Lung (tissue), 12 donors: Measurements from ENCODE around the gene ESYT3. TPM values are rescaled to one million over a fixed set of nuclear protein-coding genes. Genes with fewer than 3 reads are reported as not detected.
"Not testable (repeated sequence)": the region's sequence is repeated elsewhere in the genome, so short reads cannot be mapped to it uniquely, and the experiment has no call there.

Experiments
- ATAC-seq: fragments of 200-7000 bp; cut with Tn5 transposase; one replicate; pipeline ENCODE4 v1.9.1; 2020; ENCODE audit warnings: moderate number of reproducible peaks; ENCODE audit not compliant: insufficient read depth, low FRiP score
- DNase-seq, 3 donors: peaks; one replicate each; pipeline ENCODE4 v3.0.0-alpha.2; 2013 to 2017
- H3K27ac ChIP-seq, 2 donors: one replicate each; pipeline ENCODE4 v1.5.1; 2013; ENCODE audit warnings: mild to moderate bottlenecking in 2 of 2, moderate library complexity in 2 of 2, control low read depth in 1 of 2, inconsistent platforms in 1 of 2, low read depth in 1 of 2, low read length in 1 of 2
- H3K27me3 ChIP-seq, 3 donors: one replicate each; pipeline ENCODE4 v1.5.1; 2013; ENCODE audit warnings: low read length in 2 of 3; ENCODE audit not compliant: control insufficient read depth in 3 of 3, insufficient read depth in 3 of 3
- H3K36me3 ChIP-seq, 4 donors: one replicate each; pipeline ENCODE4 v1.5.1; 2013; ENCODE audit warnings: low read length in 4 of 4, mild to moderate bottlenecking in 1 of 4, moderate library complexity in 1 of 4; ENCODE audit not compliant: control insufficient read depth in 4 of 4, insufficient read depth in 4 of 4
- H3K4me1 ChIP-seq, 5 donors: one replicate each; pipeline ENCODE4 v1.5.1; 2013; ENCODE audit warnings: low read length in 5 of 5, mild to moderate bottlenecking in 2 of 5, moderate library complexity in 1 of 5; ENCODE audit not compliant: control insufficient read depth in 5 of 5, insufficient read depth in 5 of 5
- H3K4me3 ChIP-seq: one replicate; pipeline ENCODE4 v1.5.1; 2013; ENCODE audit warnings: mild to moderate bottlenecking, control low read depth, moderate library complexity
- H3K9ac ChIP-seq, 2 donors: one replicate each; pipeline ENCODE4 v1.5.1; 2013; ENCODE audit warnings: low read length in 2 of 2, control low read depth in 1 of 2; ENCODE audit not compliant: insufficient read depth in 1 of 2
- H3K9me3 ChIP-seq, 4 donors: one replicate each; pipeline ENCODE4 v1.5.1; 2013; ENCODE audit warnings: low read length in 3 of 4, mild to moderate bottlenecking in 1 of 4, moderate library complexity in 1 of 4; ENCODE audit not compliant: control insufficient read depth in 4 of 4, insufficient read depth in 3 of 4
- CTCF ChIP-seq: IDR thresholded peaks from 2 replicates; pipeline ENCODE4 v1.5.1; 2012; ENCODE audit warnings: mild to moderate bottlenecking; ENCODE audit errors: control extremely low read depth, extremely low read depth
- WGBS, 2 donors: extraction: QIAGEN DNeasy Blood & Tissue Kit; methylation state at CpG; one replicate each; pipeline ENCODE4 v1.1.7; 2013; 5-methylcytosine and 5-hydroxymethylcytosine counted together
- polyA plus RNA-seq, 2 donors: library from polyadenylated mRNA; stranded (reverse); fragments of 200-250 nt; gene quantifications; one replicate each; pipeline ENCODE4 v1.2.1, GENCODE V29; 2013
- total RNA-seq, 2 donors: library from RNA; depleted of rRNA in 1 of 2; stranded (reverse); fragments of >200 nt in 1 of 2; gene quantifications; one replicate each; pipeline ENCODE4 v1.2.1, GENCODE V29; 2014 to 2021
- donor health status: control.
- donor health status: control.
- donor health status: Bipolar disorder and iron deficiency.
- donor health status: healthy.
- donor health status: DM: yes; HTN: yes; CAD: no.

Gene ESYT3
- total and polyA plus RNA-seq, 4 donors = 5.7 to 71.0 (median 27.0) TPM

- Histone ChIP-seq H3K9me3 (no peaks in the 10 kb centered on the region), H3K9ac (no peak overlapping the region), H3K36me3 (no peaks in the 10 kb centered on the region), H3K27me3 (no peaks in the 10 kb centered on the region), H3K27ac (no peak overlapping the region), H3K4me3 (no peak overlapping the region), H3K4me1 (no peaks in the 10 kb centered on the region)
- WGBS, 2 donors = 83 to 91% methylated on average over 6 of the region's 6 CpGs
- no peak for TF ChIP-seq CTCF
- DNase-seq (no peak), ATAC-seq (no peak)
Measured at GRCh38 chr3:138450704-138451424, 16.4 kb downstream of the ESYT3 start.

- Histone ChIP-seq H3K27me3 (no peaks in the 10 kb centered on the region), H3K4me1 (no peaks in the 10 kb centered on the region), H3K4me3 (no peak overlapping the region), H3K36me3 (no peaks in the 10 kb centered on the region), H3K9me3 (no peaks in the 10 kb centered on the region), H3K9ac (no peak overlapping the region), H3K27ac (no peak overlapping the region)
- TF ChIP-seq CTCF = no peak
- ATAC-seq = no peak
- 88 to 90% methylated on average over 43 of the region's 43 CpGs for WGBS, 2 donors
- DNase-seq = no peak
Measured at GRCh38 chr3:138451595-138452162, 17.3 kb downstream of the ESYT3 start.

GRCh38 chr3:138452436-138452835 is 18.0 kb downstream of the ESYT3 start:
- H3K4me3 ChIP-seq = no peak overlapping the region
- no peak for TF ChIP-seq CTCF
- DNase-seq (no peak), ATAC-seq (no peak)
- H3K9me3 ChIP-seq = no peaks in the 10 kb centered on the region
- no peaks in the 10 kb centered on the region for H3K36me3 ChIP-seq
- H3K27me3 ChIP-seq = no peaks in the 10 kb centered on the region
- 76 to 79% methylated on average over 6 of the region's 6 CpGs for WGBS, 2 donors
- H3K27ac ChIP-seq = no peak overlapping the region
- no peak overlapping the region for H3K9ac ChIP-seq
- no peaks in the 10 kb centered on the region for H3K4me1 ChIP-seq

GRCh38 chr3:138453940-138454339 is 19.5 kb downstream of the ESYT3 start:
- not testable (repeated sequence) for H3K36me3 ChIP-seq, DNase-seq, H3K4me1 ChIP-seq, H3K4me3 ChIP-seq, ATAC-seq, H3K27ac ChIP-seq, H3K9ac ChIP-seq, H3K9me3 ChIP-seq, H3K27me3 ChIP-seq
- WGBS, 2 donors = 86 to 94% methylated on average over 8 of the region's 8 CpGs
